ENCODE data around the gene ADIPOR1. TPM values are rescaled to one million over a fixed set of nuclear protein-coding genes. Genes with fewer than 3 reads are reported as not detected.

Gene ADIPOR1
- total RNA-seq, 1 donor from 2014 or later: 72.3 TPM

DNA sequence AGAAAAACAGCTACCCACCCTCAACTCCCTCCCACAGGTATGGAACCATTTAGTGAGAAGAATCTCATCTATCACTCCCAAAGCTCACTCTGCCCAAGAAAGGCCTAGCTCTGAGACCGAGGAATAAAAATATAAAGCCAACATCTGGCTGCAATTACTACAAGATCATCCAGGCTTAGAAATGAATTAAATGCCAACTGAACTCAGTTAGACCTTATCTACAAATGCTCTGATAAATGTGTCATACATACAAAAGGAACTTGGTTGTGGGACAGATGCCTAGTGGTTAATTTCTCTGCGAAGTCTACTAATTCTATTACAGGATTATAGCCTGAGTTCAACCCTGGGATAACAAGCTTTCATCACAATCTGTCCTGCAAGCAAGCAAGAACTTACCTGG is 6.7 kb downstream of the ADIPOR1 start:
- DNase-seq (ENCODE audit: extremely low spot score, unreplicated experiment): no peak
- Mint-ChIP-seq H3K4me1 (ENCODE audit: unreplicated experiment) (peaks cover 4% of the 10 kb centered on the region), H3K27me3 (ENCODE audit: unreplicated experiment) (no peaks in the 10 kb centered on the region), H3K27ac (ENCODE audit: unreplicated experiment) (no peak overlapping the region), H3K4me3 (ENCODE audit: unreplicated experiment) (no peak overlapping the region), H3K9me3 (ENCODE audit: unreplicated experiment) (no peaks in the 10 kb centered on the region), H3K36me3 (ENCODE audit: unreplicated experiment) (peaks cover 16% of the 10 kb centered on the region)
- TF ChIP-seq, protein P1, sequence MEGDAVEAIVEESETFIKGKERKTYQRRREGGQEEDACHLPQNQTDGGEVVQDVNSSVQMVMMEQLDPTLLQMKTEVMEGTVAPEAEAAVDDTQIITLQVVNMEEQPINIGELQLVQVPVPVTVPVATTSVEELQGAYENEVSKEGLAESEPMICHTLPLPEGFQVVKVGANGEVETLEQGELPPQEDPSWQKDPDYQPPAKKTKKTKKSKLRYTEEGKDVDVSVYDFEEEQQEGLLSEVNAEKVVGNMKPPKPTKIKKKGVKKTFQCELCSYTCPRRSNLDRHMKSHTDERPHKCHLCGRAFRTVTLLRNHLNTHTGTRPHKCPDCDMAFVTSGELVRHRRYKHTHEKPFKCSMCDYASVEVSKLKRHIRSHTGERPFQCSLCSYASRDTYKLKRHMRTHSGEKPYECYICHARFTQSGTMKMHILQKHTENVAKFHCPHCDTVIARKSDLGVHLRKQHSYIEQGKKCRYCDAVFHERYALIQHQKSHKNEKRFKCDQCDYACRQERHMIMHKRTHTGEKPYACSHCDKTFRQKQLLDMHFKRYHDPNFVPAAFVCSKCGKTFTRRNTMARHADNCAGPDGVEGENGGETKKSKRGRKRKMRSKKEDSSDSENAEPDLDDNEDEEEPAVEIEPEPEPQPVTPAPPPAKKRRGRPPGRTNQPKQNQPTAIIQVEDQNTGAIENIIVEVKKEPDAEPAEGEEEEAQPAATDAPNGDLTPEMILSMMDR (IDR thresholded peaks at IDR 0.05): no peak

DNA sequence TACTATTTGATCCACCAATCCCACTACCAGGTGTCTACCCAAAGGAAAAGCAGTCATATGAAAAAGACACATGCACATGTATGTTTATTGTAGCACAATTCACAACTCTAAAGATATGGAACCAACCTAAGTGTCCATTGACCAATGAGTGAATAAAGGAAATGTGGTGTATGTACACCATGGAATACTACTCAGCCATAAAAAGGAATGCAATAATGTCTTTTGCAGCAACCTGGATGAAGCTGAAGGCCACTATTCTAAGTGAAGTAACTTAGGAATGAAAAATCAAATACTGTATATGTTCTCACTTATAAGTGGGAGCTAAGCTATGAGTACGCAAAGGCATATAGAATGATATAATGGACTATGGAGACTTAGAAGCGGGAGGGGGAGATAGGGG is 12.6 kb downstream of the ADIPOR1 start:
- Mint-ChIP-seq H3K27ac (ENCODE audit: unreplicated experiment) (no peak overlapping the region), H3K4me1 (ENCODE audit: unreplicated experiment) (no peaks in the 10 kb centered on the region), H3K27me3 (ENCODE audit: unreplicated experiment) (no peaks in the 10 kb centered on the region), H3K9me3 (ENCODE audit: unreplicated experiment) (no peaks in the 10 kb centered on the region), H3K4me3 (ENCODE audit: unreplicated experiment) (no peak overlapping the region), H3K36me3 (ENCODE audit: unreplicated experiment) (peaks cover 62% of the 10 kb centered on the region)
- TF ChIP-seq, protein P1 (IDR thresholded peaks at IDR 0.05): no peak
- DNase-seq (ENCODE audit: extremely low spot score, unreplicated experiment): no peak

DNA sequence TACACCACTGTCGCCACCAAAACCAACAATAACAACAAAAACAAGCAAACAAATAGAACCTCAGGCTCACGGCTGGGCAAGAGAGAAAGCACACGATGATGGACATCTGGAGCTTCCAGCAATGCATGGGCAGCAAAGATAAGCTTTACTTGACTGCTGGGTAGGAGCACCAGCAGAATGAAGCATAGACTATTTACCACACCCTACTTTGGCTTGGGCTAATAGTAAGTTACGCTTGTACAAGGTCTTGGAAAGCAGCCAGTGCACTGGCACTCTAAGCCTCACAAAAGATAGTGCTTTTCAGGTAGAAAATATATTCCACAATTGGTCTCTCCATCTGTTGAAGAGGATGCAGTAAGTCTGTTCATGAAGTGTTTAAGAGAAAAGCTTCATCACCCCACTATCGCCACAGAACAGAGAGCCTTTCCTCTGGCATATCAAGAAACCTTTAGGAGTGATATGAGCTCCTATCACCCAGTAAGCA is 13.6 kb downstream of the ADIPOR1 start:
- TF ChIP-seq, protein P1 (IDR thresholded peaks at IDR 0.05): no peak
- H3K36me3 Mint-ChIP-seq (ENCODE audit: unreplicated experiment): peaks cover 64% of the 10 kb centered on the region
- no peak overlapping the region for H3K4me3 Mint-ChIP-seq (ENCODE audit: unreplicated experiment)
- H3K27me3 Mint-ChIP-seq (ENCODE audit: unreplicated experiment): no peaks in the 10 kb centered on the region
- H3K4me1 Mint-ChIP-seq (ENCODE audit: unreplicated experiment): no peaks in the 10 kb centered on the region
- no peak overlapping the region for H3K27ac Mint-ChIP-seq (ENCODE audit: unreplicated experiment)
- no peak for DNase-seq (ENCODE audit: extremely low spot score, unreplicated experiment)
- H3K9me3 Mint-ChIP-seq (ENCODE audit: unreplicated experiment): no peaks in the 10 kb centered on the region

DNA sequence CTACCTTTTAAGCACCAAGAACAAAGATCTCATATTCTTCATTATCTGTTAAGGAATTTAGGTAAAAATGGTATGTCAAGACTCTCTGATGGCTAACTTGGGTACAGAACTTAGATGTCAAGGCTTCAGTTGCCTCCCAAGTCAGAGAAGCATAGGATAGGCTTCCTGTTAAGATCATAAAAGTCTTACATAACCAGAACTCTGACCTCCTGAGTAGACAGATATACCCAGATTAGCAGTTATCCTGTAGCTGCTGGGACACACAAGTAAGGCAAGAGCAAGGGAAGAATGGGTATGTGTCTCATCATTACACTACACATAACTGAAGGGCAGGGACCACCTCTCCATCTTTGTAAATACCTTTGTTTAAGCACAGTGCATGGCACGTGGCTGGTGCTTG is 15.7 kb downstream of the ADIPOR1 start:
- peaks cover 56% of the 10 kb centered on the region for H3K36me3 Mint-ChIP-seq (ENCODE audit: unreplicated experiment)
- no peak overlapping the region for H3K4me3 Mint-ChIP-seq (ENCODE audit: unreplicated experiment)
- H3K27me3 Mint-ChIP-seq (ENCODE audit: unreplicated experiment): no peaks in the 10 kb centered on the region
- H3K9me3 Mint-ChIP-seq (ENCODE audit: unreplicated experiment): no peaks in the 10 kb centered on the region
- H3K27ac Mint-ChIP-seq (ENCODE audit: unreplicated experiment): no peak overlapping the region
- no peak for DNase-seq (ENCODE audit: extremely low spot score, unreplicated experiment)
- TF ChIP-seq, protein P1 (IDR thresholded peaks at IDR 0.05): no peak
- no peaks in the 10 kb centered on the region for H3K4me1 Mint-ChIP-seq (ENCODE audit: unreplicated experiment)

DNA sequence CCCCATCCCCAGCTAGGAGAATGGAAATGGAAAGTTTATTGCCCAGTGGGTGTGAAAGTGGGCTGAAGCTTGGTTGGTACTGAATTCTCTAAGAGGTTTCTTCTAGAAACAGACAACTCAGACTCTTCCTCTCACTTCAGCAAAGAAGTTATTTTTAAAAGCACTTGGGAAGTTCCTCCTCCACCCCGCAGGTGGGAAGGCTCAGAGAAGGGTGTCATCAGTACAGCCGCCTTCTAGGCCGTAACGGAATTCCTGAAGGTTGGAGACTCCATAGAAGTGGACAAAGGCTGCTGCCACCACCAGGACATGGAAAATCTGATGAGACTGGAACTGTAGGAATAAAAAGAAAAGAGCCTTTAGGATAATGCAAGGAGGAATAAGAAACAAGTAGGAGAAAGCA is 16.7 kb downstream of the ADIPOR1 start:
- Mint-ChIP-seq H3K4me3 (ENCODE audit: unreplicated experiment) (no peak overlapping the region), H3K4me1 (ENCODE audit: unreplicated experiment) (no peaks in the 10 kb centered on the region), H3K27me3 (ENCODE audit: unreplicated experiment) (no peaks in the 10 kb centered on the region), H3K36me3 (ENCODE audit: unreplicated experiment) (peaks cover 54% of the 10 kb centered on the region), H3K27ac (ENCODE audit: unreplicated experiment) (no peak overlapping the region), H3K9me3 (ENCODE audit: unreplicated experiment) (no peaks in the 10 kb centered on the region)
- TF ChIP-seq, protein P1 (IDR thresholded peaks at IDR 0.05): no peak
- DNase-seq (ENCODE audit: extremely low spot score, unreplicated experiment): no peak

Data from osteocyte (in vitro differentiated cells).